Measurements from ENCODE around the gene CNOT10.

The CNOT10 gene

DNA sequence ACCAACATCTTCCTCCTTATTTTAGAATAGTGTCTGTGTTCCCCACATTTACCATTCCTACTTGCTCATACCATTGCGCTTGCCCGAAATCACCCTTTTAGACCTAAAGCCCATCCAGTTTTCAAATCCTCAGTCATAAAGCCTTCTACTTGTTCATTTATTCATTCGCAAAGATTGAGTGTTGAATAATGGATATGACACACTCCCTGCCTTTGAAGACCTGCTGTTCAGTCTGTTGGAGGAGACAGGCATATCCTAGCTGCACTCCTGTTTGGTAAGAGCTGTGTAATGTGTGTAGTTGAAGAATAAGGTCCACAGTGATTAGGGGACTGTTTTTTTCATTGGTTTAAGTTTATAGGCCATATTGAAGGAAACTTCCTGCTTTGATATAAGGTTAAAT is 1.7 kb downstream of the CNOT10 start:
- H3K4me3 ChIP-seq (ENCODE audit: low read depth in 1 of 5, low read length in 5 of 5): no peak overlapping the region
- peaks cover 0 to 2% (median 0%) of the 10 kb centered on the region in 5 donors for H3K9me3 ChIP-seq (ENCODE audit: control insufficient read depth in 5 of 5, low read length in 5 of 5)

DNA sequence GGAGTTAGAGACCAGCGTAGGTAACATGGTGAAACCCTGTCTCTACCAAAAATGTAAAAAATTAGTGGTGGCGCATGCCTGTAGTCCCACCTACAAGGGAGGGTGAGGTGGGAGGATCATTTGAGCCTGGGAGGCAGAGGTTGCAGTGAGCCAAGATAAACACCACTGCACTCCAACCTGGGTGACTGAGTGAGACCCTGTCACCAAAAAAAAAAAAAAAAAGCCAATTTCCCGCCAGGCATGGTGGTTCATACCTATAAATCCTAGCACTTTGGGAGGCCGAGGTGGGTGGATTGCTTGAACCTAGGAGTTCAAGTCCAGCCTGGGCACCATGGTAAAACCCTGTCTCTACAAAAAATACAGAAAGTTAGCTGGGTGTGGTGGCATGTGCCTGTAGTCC is 6.9 kb downstream of the CNOT10 start:
- Histone ChIP-seq H3K4me3 (ENCODE audit: low read depth in 1 of 5, low read length in 5 of 5) (no peak overlapping the region), H3K4me1 (ENCODE audit: control insufficient read depth in 5 of 5, insufficient read depth in 5 of 5, low read length in 5 of 5) (peaks cover 0 to under 1% (median 0%) of the 10 kb centered on the region in 5 donors), H3K27me3 (ENCODE audit: control insufficient read depth in 5 of 5, insufficient read depth in 4 of 5, low read length in 5 of 5) (no peaks in the 10 kb centered on the region), H3K9ac (ENCODE audit: low read length in 5 of 5) (no peak overlapping the region), H3K9me3 (ENCODE audit: control insufficient read depth in 5 of 5, low read length in 5 of 5) (no peaks in the 10 kb centered on the region), H3K27ac (ENCODE audit: low read depth, low read length) (no peak overlapping the region), H3K36me3 (ENCODE audit: control insufficient read depth in 5 of 5, insufficient read depth in 5 of 5, low read length in 5 of 5) (peaks cover 0 to 3% (median 0%) of the 10 kb centered on the region in 5 donors)

More for the DNA sequence above, 1.7 kb downstream of the CNOT10 start:
- peaks cover 7 to 22% (median 17%) of the 10 kb centered on the region in 5 donors for H3K4me1 ChIP-seq (ENCODE audit: control insufficient read depth in 5 of 5, insufficient read depth in 5 of 5, low read length in 5 of 5)
- peaks cover 0 to 3% (median 0%) of the 10 kb centered on the region in 5 donors for H3K36me3 ChIP-seq (ENCODE audit: control insufficient read depth in 5 of 5, insufficient read depth in 5 of 5, low read length in 5 of 5)
- no peak overlapping the region for H3K27ac ChIP-seq (ENCODE audit: low read depth, low read length)
- H3K27me3 ChIP-seq (ENCODE audit: control insufficient read depth in 5 of 5, insufficient read depth in 4 of 5, low read length in 5 of 5): no peaks in the 10 kb centered on the region
- no peak overlapping the region for H3K9ac ChIP-seq (ENCODE audit: low read length in 5 of 5)

DNA sequence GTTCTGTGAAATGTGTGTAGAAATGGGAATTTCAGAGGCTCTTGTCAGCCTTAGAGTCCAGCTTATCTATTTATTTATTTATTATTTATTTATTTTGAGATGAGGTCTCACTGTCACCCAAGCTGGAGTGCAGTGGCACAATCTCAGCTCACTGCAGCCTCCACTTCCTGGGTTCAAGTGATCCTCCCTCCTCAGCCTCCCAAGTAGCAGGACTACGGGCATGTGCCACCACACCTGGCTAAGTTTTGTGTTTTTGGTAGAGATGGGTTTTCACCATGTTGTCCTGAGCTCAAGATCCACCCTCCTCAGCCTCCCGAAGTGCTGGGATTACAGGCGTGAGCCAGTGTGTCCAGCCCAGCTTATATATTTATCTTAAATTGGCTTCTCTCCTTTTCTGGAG is 11.5 kb downstream of the CNOT10 start:
- no peak overlapping the region for H3K27ac ChIP-seq (ENCODE audit: low read depth, low read length)
- H3K27me3 ChIP-seq (ENCODE audit: control insufficient read depth in 5 of 5, insufficient read depth in 4 of 5, low read length in 5 of 5): no peaks in the 10 kb centered on the region
- H3K4me3 ChIP-seq (ENCODE audit: low read depth in 1 of 5, low read length in 5 of 5): no peak overlapping the region
- no peak overlapping the region for H3K9ac ChIP-seq (ENCODE audit: low read length in 5 of 5)
- H3K36me3 ChIP-seq (ENCODE audit: control insufficient read depth in 5 of 5, insufficient read depth in 5 of 5, low read length in 5 of 5): no peaks in the 10 kb centered on the region
- H3K9me3 ChIP-seq (ENCODE audit: control insufficient read depth in 5 of 5, low read length in 5 of 5): no peaks in the 10 kb centered on the region
- peaks cover 0 to 4% (median 0%) of the 10 kb centered on the region in 5 donors for H3K4me1 ChIP-seq (ENCODE audit: control insufficient read depth in 5 of 5, insufficient read depth in 5 of 5, low read length in 5 of 5)

DNA sequence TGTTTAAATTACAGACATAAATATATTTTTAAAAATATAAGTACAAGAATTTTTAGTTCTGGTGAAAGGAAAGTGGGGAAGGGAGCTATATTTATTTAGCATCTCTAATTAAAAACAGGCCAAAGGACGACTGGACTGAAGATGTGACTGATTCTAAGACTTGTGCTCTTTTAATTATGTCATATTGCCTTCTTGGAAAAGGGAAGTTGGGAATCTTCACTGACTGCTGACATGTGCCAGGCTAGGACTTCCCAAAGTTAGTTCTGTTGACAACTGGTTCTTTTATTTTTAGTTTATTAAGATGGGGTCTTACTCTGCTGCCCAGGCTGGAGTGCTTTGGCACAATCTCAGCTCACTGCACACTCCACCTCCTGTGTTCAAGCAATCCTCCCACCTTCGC is 13.5 kb downstream of the CNOT10 start:
- H3K27ac ChIP-seq (ENCODE audit: low read depth, low read length): no peak overlapping the region
- H3K4me3 ChIP-seq (ENCODE audit: low read depth in 1 of 5, low read length in 5 of 5): no peak overlapping the region
- no peaks in the 10 kb centered on the region for H3K36me3 ChIP-seq (ENCODE audit: control insufficient read depth in 5 of 5, insufficient read depth in 5 of 5, low read length in 5 of 5)
- H3K9me3 ChIP-seq (ENCODE audit: control insufficient read depth in 5 of 5, low read length in 5 of 5): no peaks in the 10 kb centered on the region
- no peak overlapping the region for H3K9ac ChIP-seq (ENCODE audit: low read length in 5 of 5)
- H3K27me3 ChIP-seq (ENCODE audit: control insufficient read depth in 5 of 5, insufficient read depth in 4 of 5, low read length in 5 of 5): no peaks in the 10 kb centered on the region
- peaks cover 0 to 4% (median 0%) of the 10 kb centered on the region in 5 donors for H3K4me1 ChIP-seq (ENCODE audit: control insufficient read depth in 5 of 5, insufficient read depth in 5 of 5, low read length in 5 of 5)

DNA sequence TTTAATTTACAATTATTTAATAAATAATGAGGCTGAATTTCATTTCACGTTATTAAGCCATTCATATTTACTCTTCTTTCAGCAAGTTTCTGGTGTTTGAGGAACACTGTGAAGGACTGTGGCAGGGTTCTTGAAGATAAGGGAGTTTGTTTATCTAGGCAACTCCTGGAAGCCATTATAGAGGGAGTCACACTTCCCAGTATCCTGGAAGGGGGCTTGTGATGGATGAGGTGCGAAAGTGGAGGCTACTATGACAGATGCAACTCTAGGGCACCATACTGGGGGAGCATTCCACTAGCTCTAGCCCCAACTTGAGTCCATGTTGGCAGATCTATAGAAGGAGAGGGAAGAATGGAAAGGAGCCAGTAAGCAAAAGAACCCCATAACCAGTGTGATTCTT is 14.4 kb downstream of the CNOT10 start:
- no peak overlapping the region for H3K4me3 ChIP-seq (ENCODE audit: low read depth in 1 of 5, low read length in 5 of 5)
- H3K9ac ChIP-seq (ENCODE audit: low read length in 5 of 5): no peak overlapping the region
- no peaks in the 10 kb centered on the region for H3K36me3 ChIP-seq (ENCODE audit: control insufficient read depth in 5 of 5, insufficient read depth in 5 of 5, low read length in 5 of 5)
- H3K27me3 ChIP-seq (ENCODE audit: control insufficient read depth in 5 of 5, insufficient read depth in 4 of 5, low read length in 5 of 5): no peaks in the 10 kb centered on the region
- H3K27ac ChIP-seq (ENCODE audit: low read depth, low read length): no peak overlapping the region
- H3K4me1 ChIP-seq (ENCODE audit: control insufficient read depth in 5 of 5, insufficient read depth in 5 of 5, low read length in 5 of 5): peaks cover 0 to 4% (median 0%) of the 10 kb centered on the region in 5 donors
- H3K9me3 ChIP-seq (ENCODE audit: control insufficient read depth in 5 of 5, low read length in 5 of 5): no peaks in the 10 kb centered on the region

DNA sequence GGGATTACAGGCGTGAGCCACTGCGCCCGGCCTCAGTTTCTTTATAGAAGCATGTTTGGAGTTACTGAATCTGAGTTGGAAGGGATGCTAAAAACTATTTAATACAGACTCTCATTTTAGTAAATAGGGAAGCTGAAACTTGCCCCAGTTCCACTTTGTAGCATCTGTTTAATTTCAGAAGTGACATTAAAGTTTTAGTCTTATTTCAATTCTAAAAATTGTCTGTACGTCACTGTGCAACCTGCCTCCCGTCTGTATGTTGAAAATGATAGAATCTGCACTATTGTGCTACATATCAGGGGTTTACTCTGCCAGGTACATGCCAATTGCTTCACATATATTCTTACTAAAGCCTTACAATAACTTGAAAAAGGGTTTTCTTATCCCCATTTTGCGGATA is 15.3 kb downstream of the CNOT10 start:
- Histone ChIP-seq H3K4me3 (ENCODE audit: low read depth in 1 of 5, low read length in 5 of 5) (no peak overlapping the region), H3K27me3 (ENCODE audit: control insufficient read depth in 5 of 5, insufficient read depth in 4 of 5, low read length in 5 of 5) (no peaks in the 10 kb centered on the region), H3K4me1 (ENCODE audit: control insufficient read depth in 5 of 5, insufficient read depth in 5 of 5, low read length in 5 of 5) (peaks cover 0 to 4% (median 0%) of the 10 kb centered on the region in 5 donors), H3K9me3 (ENCODE audit: control insufficient read depth in 5 of 5, low read length in 5 of 5) (no peaks in the 10 kb centered on the region), H3K36me3 (ENCODE audit: control insufficient read depth in 5 of 5, insufficient read depth in 5 of 5, low read length in 5 of 5) (no peaks in the 10 kb centered on the region), H3K27ac (ENCODE audit: low read depth, low read length) (no peak overlapping the region), H3K9ac (ENCODE audit: low read length in 5 of 5) (no peak overlapping the region)

DNA sequence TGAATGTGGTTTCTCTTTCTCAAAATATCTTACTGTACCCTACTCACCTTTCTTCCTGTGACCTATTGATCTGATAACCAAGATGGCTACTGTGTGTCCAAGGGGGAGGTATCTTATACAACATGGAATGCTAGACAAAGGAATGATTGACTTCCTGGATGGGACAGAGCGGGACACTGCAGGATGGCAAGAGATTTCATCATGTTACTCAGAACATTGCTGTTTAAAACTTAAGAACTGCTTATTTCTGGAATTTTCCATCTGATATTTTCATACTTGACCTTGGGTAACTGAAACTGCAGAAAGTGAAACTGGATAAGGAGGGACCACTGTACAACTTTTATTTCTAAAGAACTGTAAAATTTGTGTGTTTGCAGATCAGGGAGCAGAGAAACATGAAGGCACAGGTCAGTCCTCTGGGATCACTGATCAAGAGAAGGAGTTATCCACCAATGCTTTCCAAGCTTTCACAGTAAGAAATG is 18.5 kb downstream of the CNOT10 start:
- Histone ChIP-seq H3K9me3 (ENCODE audit: control insufficient read depth in 5 of 5, low read length in 5 of 5) (no peaks in the 10 kb centered on the region), H3K9ac (ENCODE audit: low read length in 5 of 5) (no peak overlapping the region), H3K36me3 (ENCODE audit: control insufficient read depth in 5 of 5, insufficient read depth in 5 of 5, low read length in 5 of 5) (peaks cover 0 to under 1% (median 0%) of the 10 kb centered on the region in 5 donors), H3K27me3 (ENCODE audit: control insufficient read depth in 5 of 5, insufficient read depth in 4 of 5, low read length in 5 of 5) (no peaks in the 10 kb centered on the region), H3K4me1 (ENCODE audit: control insufficient read depth in 5 of 5, insufficient read depth in 5 of 5, low read length in 5 of 5) (peaks cover 0 to 12% (median 4%) of the 10 kb centered on the region in 5 donors), H3K27ac (ENCODE audit: low read depth, low read length) (no peak overlapping the region), H3K4me3 (ENCODE audit: low read depth in 1 of 5, low read length in 5 of 5) (no peak overlapping the region)

DNA sequence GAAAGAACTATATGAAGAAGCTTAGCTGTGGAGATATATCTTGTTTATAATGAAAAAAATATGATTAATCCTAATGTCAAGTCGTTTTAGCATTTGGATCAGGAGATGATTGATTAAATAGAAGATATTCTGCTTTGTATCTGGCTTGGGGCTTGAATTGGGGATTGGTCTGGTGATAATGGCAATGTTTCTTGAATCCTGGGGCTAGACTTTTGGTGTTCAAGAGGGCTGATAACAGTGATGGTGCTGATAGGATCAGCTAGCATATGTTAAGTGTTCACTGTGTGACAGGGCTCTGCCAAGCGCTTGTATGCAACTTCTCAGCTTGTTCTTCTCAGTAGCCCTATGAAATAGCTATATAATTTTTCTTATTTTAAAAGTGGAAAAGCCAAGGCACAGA is 20.2 kb downstream of the CNOT10 start:
- no peak overlapping the region for H3K9ac ChIP-seq (ENCODE audit: low read length in 5 of 5)
- H3K36me3 ChIP-seq (ENCODE audit: control insufficient read depth in 5 of 5, insufficient read depth in 5 of 5, low read length in 5 of 5): peaks cover 5 to 12% (median 9%) of the 10 kb centered on the region in 5 donors
- H3K27ac ChIP-seq (ENCODE audit: low read depth, low read length): no peak overlapping the region
- H3K9me3 ChIP-seq (ENCODE audit: control insufficient read depth in 5 of 5, low read length in 5 of 5): no peaks in the 10 kb centered on the region
- no peaks in the 10 kb centered on the region for H3K27me3 ChIP-seq (ENCODE audit: control insufficient read depth in 5 of 5, insufficient read depth in 4 of 5, low read length in 5 of 5)
- H3K4me1 ChIP-seq (ENCODE audit: control insufficient read depth in 5 of 5, insufficient read depth in 5 of 5, low read length in 5 of 5): peaks cover 0 to 12% (median 3%) of the 10 kb centered on the region in 5 donors
- no peak overlapping the region for H3K4me3 ChIP-seq (ENCODE audit: low read depth in 1 of 5, low read length in 5 of 5)

DNA sequence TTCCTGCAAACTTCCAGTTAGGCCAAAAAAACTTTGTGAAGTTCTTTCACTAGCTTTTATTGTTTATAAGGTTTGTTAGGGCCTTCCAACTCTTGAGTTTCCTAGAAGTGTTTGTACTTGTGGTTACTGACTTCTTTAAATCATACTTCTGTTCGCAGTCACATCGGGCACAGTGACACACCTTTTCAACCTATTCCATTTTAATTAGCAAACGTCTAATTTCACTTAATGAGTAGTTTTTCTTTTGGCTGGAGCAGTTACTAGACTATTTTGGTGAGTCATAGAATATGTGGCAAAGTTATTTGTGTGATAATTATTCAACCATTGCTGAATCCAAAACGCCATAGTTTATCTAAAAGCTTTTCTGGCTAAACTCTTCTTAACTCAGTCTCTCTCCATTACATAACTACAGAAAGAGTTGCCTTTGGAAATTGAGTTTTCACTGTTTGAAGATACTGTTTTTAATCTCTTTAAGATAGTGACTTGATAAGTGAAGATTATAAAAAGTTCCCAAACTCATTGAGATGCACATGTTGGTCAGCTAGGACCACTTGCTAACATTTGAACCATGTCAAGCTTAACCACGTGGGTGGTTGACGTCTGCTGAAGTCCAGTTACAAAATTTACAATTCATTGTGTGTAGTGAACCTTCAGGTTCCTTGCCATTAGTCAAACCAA is 21.5 kb downstream of the CNOT10 start:
- Histone ChIP-seq H3K36me3 (ENCODE audit: control insufficient read depth in 5 of 5, insufficient read depth in 5 of 5, low read length in 5 of 5) (peaks cover 10 to 21% (median 16%) of the 10 kb centered on the region in 5 donors), H3K4me1 (ENCODE audit: control insufficient read depth in 5 of 5, insufficient read depth in 5 of 5, low read length in 5 of 5) (peaks cover 0 to 12% (median 3%) of the 10 kb centered on the region in 5 donors), H3K9me3 (ENCODE audit: control insufficient read depth in 5 of 5, low read length in 5 of 5) (no peaks in the 10 kb centered on the region), H3K27ac (ENCODE audit: low read depth, low read length) (no peak overlapping the region), H3K4me3 (ENCODE audit: low read depth in 1 of 5, low read length in 5 of 5) (no peak overlapping the region), H3K27me3 (ENCODE audit: control insufficient read depth in 5 of 5, insufficient read depth in 4 of 5, low read length in 5 of 5) (no peaks in the 10 kb centered on the region), H3K9ac (ENCODE audit: low read length in 5 of 5) (no peak overlapping the region)

DNA sequence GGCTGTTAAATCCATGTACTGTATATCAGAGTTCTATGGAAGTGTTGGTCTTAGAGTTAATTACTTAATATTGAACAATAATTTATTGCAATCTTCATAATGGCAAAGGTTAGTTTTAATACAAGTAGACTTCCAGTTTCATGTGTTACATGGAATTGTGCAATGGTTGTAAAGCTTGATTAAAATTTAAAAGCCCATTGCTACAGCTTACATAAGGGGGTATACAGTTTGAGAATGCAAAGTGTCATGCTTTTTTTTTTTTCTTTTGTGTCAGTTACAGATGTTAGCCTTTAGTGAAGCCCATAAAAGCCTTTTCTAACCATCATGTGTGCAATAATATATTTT is 22.0 kb downstream of the CNOT10 start:
- Histone ChIP-seq H3K9ac (ENCODE audit: low read length in 5 of 5) (no peak overlapping the region), H3K27me3 (ENCODE audit: control insufficient read depth in 5 of 5, insufficient read depth in 4 of 5, low read length in 5 of 5) (no peaks in the 10 kb centered on the region), H3K9me3 (ENCODE audit: control insufficient read depth in 5 of 5, low read length in 5 of 5) (no peaks in the 10 kb centered on the region), H3K36me3 (ENCODE audit: control insufficient read depth in 5 of 5, insufficient read depth in 5 of 5, low read length in 5 of 5) (peaks cover 11 to 21% (median 18%) of the 10 kb centered on the region in 5 donors), H3K4me3 (ENCODE audit: low read depth in 1 of 5, low read length in 5 of 5) (no peak overlapping the region), H3K27ac (ENCODE audit: low read depth, low read length) (no peak overlapping the region), H3K4me1 (ENCODE audit: control insufficient read depth in 5 of 5, insufficient read depth in 5 of 5, low read length in 5 of 5) (peaks cover 0 to 12% (median 3%) of the 10 kb centered on the region in 5 donors)
